Skeletal muscle tissue (tissue), 4 donors: Measurements from ENCODE around the gene OR2T1. TPM values are rescaled to one million over a fixed set of nuclear protein-coding genes. Genes with fewer than 3 reads are reported as not detected.
"Not testable (repeated sequence)": the region's sequence is repeated elsewhere in the genome, so short reads cannot be mapped to it uniquely, and the experiment has no call there.

ENCODE experiments used
- H3K27ac ChIP-seq: one replicate; pipeline ENCODE4 v1.7.0; 2013; ENCODE audit warnings: mild to moderate bottlenecking, low read depth, low read length, inconsistent platforms
- H3K27me3 ChIP-seq, 3 donors: one replicate each; pipeline ENCODE4 v1.7.0; 2013; ENCODE audit warnings: low read length in 3 of 3; ENCODE audit not compliant: control insufficient read depth in 3 of 3, insufficient read depth in 3 of 3
- H3K36me3 ChIP-seq, 3 donors: one replicate each; pipeline ENCODE4 v1.7.0; 2013; ENCODE audit warnings: low read length in 3 of 3; ENCODE audit not compliant: control insufficient read depth in 3 of 3, insufficient read depth in 3 of 3
- H3K4me1 ChIP-seq, 3 donors: one replicate each; pipeline ENCODE4 v1.7.0; 2013; ENCODE audit warnings: low read length in 3 of 3, mild to moderate bottlenecking in 3 of 3; ENCODE audit not compliant: control insufficient read depth in 3 of 3, insufficient read depth in 3 of 3
- H3K4me3 ChIP-seq, 3 donors: one replicate each; pipeline ENCODE4 v1.7.0; 2013; ENCODE audit warnings: low read length in 3 of 3
- H3K9ac ChIP-seq, 3 donors: one replicate each; pipeline ENCODE4 v1.7.0; 2013; ENCODE audit warnings: low read length in 3 of 3, mild to moderate bottlenecking in 3 of 3, moderate library complexity in 2 of 3, low read depth in 1 of 3
- H3K9me3 ChIP-seq, 3 donors: one replicate each; pipeline ENCODE4 v1.7.0; 2013; ENCODE audit warnings: low read length in 3 of 3; ENCODE audit not compliant: control insufficient read depth in 3 of 3
- total RNA-seq: library from RNA; depleted of rRNA; stranded (reverse); fragments of >200 nt; gene quantifications from one replicate; pipeline ENCODE4 v1.2.3, GENCODE V29; 2014
- donor health status: Osteomylitis.

Gene OR2T1
- total RNA-seq, 1 donor from 2014 or later = not detected

- Histone ChIP-seq H3K4me3 (no peak overlapping the region), H3K36me3 (no peaks in the 10 kb centered on the region), H3K9me3 (no peaks in the 10 kb centered on the region), H3K27ac (no peak overlapping the region), H3K27me3 (no peaks in the 10 kb centered on the region), H3K4me1 (no peaks in the 10 kb centered on the region), H3K9ac (no peak overlapping the region)
These were observed 9.8 kb upstream of the OR2T1 start for GRCh38 chr1:248393050-248393449.

- Histone ChIP-seq H3K4me3 (no peak overlapping the region), H3K27me3 (no peaks in the 10 kb centered on the region), H3K27ac (no peak overlapping the region), H3K4me1 (no peaks in the 10 kb centered on the region), H3K9ac (no peak overlapping the region), H3K36me3 (no peaks in the 10 kb centered on the region), H3K9me3 (peaks cover 0 to 2% (median 0%) of the 10 kb centered on the region in 3 donors)
These were observed 1.2 kb downstream of the OR2T1 start for GRCh38 chr1:248404024-248404423.

- H3K9me3 ChIP-seq = peaks cover 0 to 2% (median 0%) of the 10 kb centered on the region in 3 donors
These were observed 4.2 kb downstream of the OR2T1 start for GRCh38 chr1:248406721-248407692.

GRCh38 chr1:248416226-248416625 is 13.4 kb downstream of the OR2T1 start:
- H3K9ac ChIP-seq = no peak overlapping the region
- no peaks in the 10 kb centered on the region for H3K4me1 ChIP-seq
- H3K9me3 ChIP-seq = peaks cover 0 to 2% (median 2%) of the 10 kb centered on the region in 3 donors
- H3K27me3 ChIP-seq = no peaks in the 10 kb centered on the region
- H3K27ac ChIP-seq = no peak overlapping the region
- H3K36me3 ChIP-seq = no peaks in the 10 kb centered on the region
- no peak overlapping the region for H3K4me3 ChIP-seq

More at GRCh38 chr1:248406721-248407692, 4.2 kb downstream of the OR2T1 start:
- no peak overlapping the region for H3K9ac ChIP-seq
- no peak overlapping the region for H3K27ac ChIP-seq
- no peaks in the 10 kb centered on the region for H3K36me3 ChIP-seq
- H3K4me1 ChIP-seq = no peaks in the 10 kb centered on the region
- H3K4me3 ChIP-seq = no peak overlapping the region
- H3K27me3 ChIP-seq = no peaks in the 10 kb centered on the region

GRCh38 chr1:248417854-248418253 is 15.0 kb downstream of the OR2T1 start:
- H3K9ac ChIP-seq = no peak overlapping the region

GRCh38 chr1:248421384-248421783 is 18.5 kb downstream of the OR2T1 start:
- Histone ChIP-seq H3K4me1 (no peaks in the 10 kb centered on the region), H3K36me3 (no peaks in the 10 kb centered on the region), H3K27me3 (no peaks in the 10 kb centered on the region), H3K4me3 (no peak overlapping the region), H3K27ac (no peak overlapping the region), H3K9ac (no peak overlapping the region), H3K9me3 (peaks cover 0 to 2% (median 0%) of the 10 kb centered on the region in 3 donors)

More at GRCh38 chr1:248417854-248418253, 15.0 kb downstream of the OR2T1 start:
- Histone ChIP-seq H3K4me1 (no peaks in the 10 kb centered on the region), H3K9me3 (peaks cover 0 to 2% (median 2%) of the 10 kb centered on the region in 3 donors), H3K27ac (no peak overlapping the region), H3K27me3 (no peaks in the 10 kb centered on the region), H3K4me3 (no peak overlapping the region), H3K36me3 (no peaks in the 10 kb centered on the region)

- H3K36me3 ChIP-seq, H3K9me3 ChIP-seq, H3K4me1 ChIP-seq, H3K27ac ChIP-seq, H3K27me3 ChIP-seq, H3K4me3 ChIP-seq, H3K9ac ChIP-seq: not testable (repeated sequence)
These were observed 24.8 kb downstream of the OR2T1 start for GRCh38 chr1:248427526-248428191.

GRCh38 chr1:248428192-248428533 is 25.3 kb downstream of the OR2T1 start:
- not testable (repeated sequence) for H3K36me3 ChIP-seq, H3K9me3 ChIP-seq, H3K4me3 ChIP-seq, H3K27me3 ChIP-seq, H3K27ac ChIP-seq, H3K9ac ChIP-seq, H3K4me1 ChIP-seq

- not testable (repeated sequence) for H3K27ac ChIP-seq, H3K4me3 ChIP-seq, H3K9ac ChIP-seq, H3K27me3 ChIP-seq, H3K36me3 ChIP-seq, H3K4me1 ChIP-seq, H3K9me3 ChIP-seq
These were observed 28.8 kb downstream of the OR2T1 start for GRCh38 chr1:248431683-248432082.

- H3K27me3 ChIP-seq, H3K4me1 ChIP-seq, H3K9ac ChIP-seq, H3K9me3 ChIP-seq, H3K36me3 ChIP-seq, H3K27ac ChIP-seq, H3K4me3 ChIP-seq: not testable (repeated sequence)
These were observed 29.4 kb downstream of the OR2T1 start for GRCh38 chr1:248432201-248432600.
